Retinal pigment epithelial cell (primary cell): Measurements from ENCODE around the gene ETS1.
A peak's percentile ranks its signal among the peaks of the same experiment; 100 is the strongest.

Experiments used
- DNase-seq: peaks from one replicate; pipeline ENCODE4 v3.0.0-alpha.2; 2010; ENCODE audit warnings: low read depth
- H3K4me3 ChIP-seq: 2 replicates; pipeline ENCODE4 v1.5.1; 2011; ENCODE audit warnings: mild to moderate bottlenecking, low read length, control low read depth, moderate library complexity
- CTCF ChIP-seq: conservative IDR thresholded peaks from 2 replicates; pipeline ENCODE4 v1.5.1; 2011; ENCODE audit warnings: low read depth, low read length, control low read depth, inconsistent platforms

Gene ETS1

GRCh38 chr11:128624269-128625175 is 37.2 kb upstream of the ETS1 start:
- H3K4me3 ChIP-seq = no peak overlapping the region
- TF ChIP-seq CTCF = no peak
- DNase-seq = no peak

- H3K4me3 ChIP-seq = no peak overlapping the region
- no peak for TF ChIP-seq CTCF
- no peak for DNase-seq
Measured at GRCh38 chr11:128623091-128623490, 35.7 kb upstream of the ETS1 start.

GRCh38 chr11:128621601-128622501 is 34.5 kb upstream of the ETS1 start:
- no peak overlapping the region for H3K4me3 ChIP-seq
- TF ChIP-seq CTCF = no peak
- DNase-seq = peak; percentile 78

GRCh38 chr11:128620309-128621100 is 33.1 kb upstream of the ETS1 start:
- DNase-seq = no peak
- no peak overlapping the region for H3K4me3 ChIP-seq
- no peak for TF ChIP-seq CTCF

GRCh38 chr11:128619540-128620308 is 32.4 kb upstream of the ETS1 start:
- TF ChIP-seq CTCF = no peak
- no peak for DNase-seq
- no peak overlapping the region for H3K4me3 ChIP-seq

GRCh38 chr11:128619007-128619406 is 31.6 kb upstream of the ETS1 start:
- H3K4me3 ChIP-seq = no peak overlapping the region
- DNase-seq = no peak
- no peak for TF ChIP-seq CTCF
